ENCODE data around the gene SP110. TPM values are rescaled to one million over a fixed set of nuclear protein-coding genes. Genes with fewer than 3 reads are reported as not detected.

SP110 gene
- total RNA-seq, 4 donors from 2014 or later = 7.2 to 21.7 (median 13.1) TPM

DNA sequence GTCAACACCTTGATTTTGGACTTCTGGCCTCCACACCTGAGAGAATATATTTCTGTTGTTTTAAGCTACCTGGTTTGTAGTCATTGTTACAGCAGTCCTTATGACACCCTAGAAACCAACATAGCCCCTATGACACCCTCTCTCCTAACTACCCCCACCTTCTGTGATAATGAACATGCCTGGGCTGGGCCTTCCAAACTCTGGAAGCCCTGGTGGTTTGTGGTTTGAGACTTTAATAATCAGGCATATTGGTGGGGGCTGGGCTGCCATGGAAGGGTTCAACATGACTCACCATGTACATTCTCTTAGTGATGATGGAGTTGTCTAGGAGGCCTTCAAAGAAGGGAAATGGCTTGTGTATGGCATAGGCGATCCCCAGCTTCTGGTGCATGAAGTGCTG lies 3.3 kb downstream of the SP110 start:
- DNase-seq = no peak
- Histone ChIP-seq H3K36me3 (peaks cover 9 to 59% (median 15%) of the 10 kb centered on the region in 3 donors), H3K27ac (no peak overlapping the region), H3K4me3 (no peak overlapping the region), H3K4me1 (peaks cover 9 to 35% (median 11%) of the 10 kb centered on the region in 3 donors), H3K9me3 (no peaks in the 10 kb centered on the region), H3K27me3 (no peaks in the 10 kb centered on the region)
- 88 to 100% methylated on average over 1 of the region's 1 CpG for WGBS, 2 donors
- intact Hi-C loops (cut with DNase I) = no loop called here
- TF ChIP-seq POLR2A (IDR thresholded peaks at IDR 0.05) (no peak), CTCF (IDR thresholded peaks at IDR 0.05) (no peak)

DNA sequence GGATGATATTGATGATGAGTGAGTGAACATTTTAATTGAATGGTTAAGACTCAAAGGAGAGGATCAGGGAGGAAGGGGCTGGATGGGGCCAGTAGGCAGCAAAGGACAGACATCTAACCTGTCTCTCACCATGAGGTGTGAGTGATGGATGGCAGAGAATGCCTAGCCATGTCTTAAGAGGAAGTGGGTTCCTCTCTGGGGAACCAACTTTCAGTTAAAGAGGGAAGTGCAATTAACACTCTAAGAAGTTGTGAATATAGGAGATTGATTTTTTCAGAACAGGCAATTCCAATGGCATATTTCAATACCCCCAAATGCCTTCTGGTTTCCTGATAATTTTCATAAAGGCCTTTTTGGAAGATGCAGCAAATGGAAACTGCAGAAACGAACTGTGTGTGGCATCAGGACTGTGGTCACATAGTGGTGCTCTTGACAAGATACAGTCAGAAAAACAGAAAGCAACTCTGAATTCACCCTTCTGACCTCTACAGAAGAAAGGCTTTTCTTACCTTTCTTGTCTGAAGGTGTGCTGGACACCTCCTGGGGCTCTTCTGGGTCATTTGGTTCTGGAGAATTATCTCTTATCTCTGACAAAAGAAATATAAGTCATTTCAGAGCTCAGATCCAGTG lies 10.2 kb downstream of the SP110 start:
- TF ChIP-seq POLR2A (IDR thresholded peaks at IDR 0.05) (no peak), CTCF (IDR thresholded peaks at IDR 0.05) (no peak)
- H3K9me3 ChIP-seq = no peaks in the 10 kb centered on the region
- H3K4me1 ChIP-seq = no peaks in the 10 kb centered on the region
- WGBS, 2 donors = 73% methylated on average over 1 of the region's 1 CpG
- no peak overlapping the region for H3K4me3 ChIP-seq
- H3K27me3 ChIP-seq = no peaks in the 10 kb centered on the region
- H3K27ac ChIP-seq = no peak overlapping the region
- H3K36me3 ChIP-seq = peaks cover 29 to 100% (median 39%) of the 10 kb centered on the region in 3 donors
- intact Hi-C loops (cut with DNase I) = no loop called here
- DNase-seq = no peak

- DNase-seq = no peak
- TF ChIP-seq POLR2A (IDR thresholded peaks at IDR 0.05) (no peak), CTCF (IDR thresholded peaks at IDR 0.05) (no peak)
- H3K27ac ChIP-seq = no peak overlapping the region
- H3K36me3 ChIP-seq = peaks cover 29 to 100% (median 44%) of the 10 kb centered on the region in 3 donors
- no peak overlapping the region for H3K4me3 ChIP-seq
- no peaks in the 10 kb centered on the region for H3K27me3 ChIP-seq
- no peaks in the 10 kb centered on the region for H3K9me3 ChIP-seq
- H3K4me1 ChIP-seq = no peaks in the 10 kb centered on the region
- intact Hi-C loops (cut with DNase I) = no loop called here
These were observed 11.2 kb downstream of the SP110 start for GRCh38 chr2:230208576-230208975.

DNA sequence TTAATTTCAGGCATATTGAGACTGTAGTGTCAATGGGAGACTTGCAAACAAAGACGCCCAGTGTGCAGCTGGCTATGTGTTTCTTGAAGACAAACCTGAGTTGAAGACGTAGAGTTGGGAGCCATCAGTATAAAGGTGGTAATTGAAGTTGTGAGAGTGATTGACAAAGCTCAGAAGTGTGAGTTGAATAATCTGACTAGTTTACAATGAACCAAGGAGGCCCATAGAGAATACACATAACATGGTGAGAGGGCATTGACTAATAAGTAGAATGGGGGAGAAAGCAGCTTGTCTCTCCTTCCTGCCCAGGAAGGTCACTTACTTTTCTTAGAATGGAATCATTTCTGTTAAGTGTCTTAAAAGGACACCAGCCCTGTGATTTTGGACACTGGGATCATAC lies 14.1 kb downstream of the SP110 start:
- Histone ChIP-seq H3K36me3 (peaks cover 12 to 100% (median 38%) of the 10 kb centered on the region in 3 donors), H3K4me3 (no peak overlapping the region), H3K4me1 (no peaks in the 10 kb centered on the region), H3K27me3 (no peaks in the 10 kb centered on the region), H3K9me3 (peaks cover 0 to 8% (median 0%) of the 10 kb centered on the region in 3 donors), H3K27ac (no peak overlapping the region)
- no peak for DNase-seq
- intact Hi-C loops (cut with DNase I) = no loop called here
- no peak for TF ChIP-seq CTCF (IDR thresholded peaks at IDR 0.05)
- TF ChIP-seq POLR2A (IDR thresholded peaks at IDR 0.05) = no peak
- WGBS, 2 donors = 85 to 100% methylated on average over 2 of the region's 2 CpGs

- Histone ChIP-seq H3K4me3 (no peak overlapping the region), H3K9me3 (peaks cover 0 to 8% (median 0%) of the 10 kb centered on the region in 3 donors), H3K4me1 (no peaks in the 10 kb centered on the region), H3K27ac (no peak overlapping the region), H3K36me3 (peaks cover 11 to 100% (median 36%) of the 10 kb centered on the region in 3 donors), H3K27me3 (no peaks in the 10 kb centered on the region)
- intact Hi-C loops (cut with DNase I) = no loop called here
- DNase-seq = no peak
- 69 to 70% methylated on average over 1 of the region's 1 CpG for WGBS, 2 donors
- TF ChIP-seq CTCF (IDR thresholded peaks at IDR 0.05) (no peak), POLR2A (IDR thresholded peaks at IDR 0.05) (no peak)
These were observed 14.8 kb downstream of the SP110 start for GRCh38 chr2:230205034-230205433.
